Parathyroid adenoma (tissue), 2 donors: ENCODE results near the gene PDIA6.

Experiments used
- H2AFZ ChIP-seq: fragments of 300-600 bp; sonication (generic); one replicate; pipeline ENCODE4 v1.7.0; 2017; ENCODE audit warnings: antibody characterized with exemption, mild to moderate bottlenecking
- H3K27ac ChIP-seq: fragments of 300-600 bp; sonication (generic); one replicate; pipeline ENCODE4 v1.7.0; 2017
- H3K27me3 ChIP-seq: fragments of 300-600 bp; sonication (generic); one replicate; pipeline ENCODE4 v1.7.0; 2017; ENCODE audit warnings: low read length; ENCODE audit not compliant: control insufficient read depth, insufficient read depth
- H3K36me3 ChIP-seq: fragments of 300-600 bp; sonication (generic); one replicate; pipeline ENCODE4 v1.7.0; 2017; ENCODE audit warnings: low read length; ENCODE audit not compliant: control insufficient read depth, insufficient read depth
- H3K4me1 ChIP-seq: fragments of 300-600 bp; sonication (generic); one replicate; pipeline ENCODE4 v1.7.0; 2017; ENCODE audit warnings: control low read depth
- H3K4me2 ChIP-seq: fragments of 300-600 bp; sonication (generic); one replicate; pipeline ENCODE4 v1.7.0; 2017; ENCODE audit warnings: low read length
- H3K4me3 ChIP-seq: fragments of 300-600 bp; sonication (generic); one replicate; pipeline ENCODE4 v1.7.0; 2017; ENCODE audit warnings: low read depth, low read length
- H3K79me2 ChIP-seq: fragments of 300-600 bp; sonication (generic); one replicate; pipeline ENCODE4 v1.7.0; 2017; ENCODE audit warnings: control low read depth
- H3K9ac ChIP-seq: fragments of 300-600 bp; sonication (generic); one replicate; pipeline ENCODE4 v1.7.0; 2017; ENCODE audit warnings: mild to moderate bottlenecking
- H3K9me3 ChIP-seq: fragments of 300-600 bp; sonication (generic); one replicate; pipeline ENCODE4 v1.7.0; 2017; ENCODE audit warnings: low read length; ENCODE audit not compliant: control insufficient read depth
- CTCF ChIP-seq: fragments of 300-600 bp; sonication (generic); IDR thresholded peaks from one replicate; pipeline ENCODE4 v1.7.0; 2017; ENCODE audit warnings: antibody characterized with exemption, mild to moderate bottlenecking
- donor health status: primary hyperparathyroidism.

PDIA6 gene

GRCh38 chr2:10802657-10803056 is 9.9 kb downstream of the PDIA6 start:
- Histone ChIP-seq H2AFZ (no peak overlapping the region), H3K36me3 (no peaks in the 10 kb centered on the region), H3K9me3 (no peaks in the 10 kb centered on the region), H3K4me3 (no peak overlapping the region), H3K4me2 (no peak overlapping the region), H3K27ac (no peak overlapping the region), H3K4me1 (no peaks in the 10 kb centered on the region), H3K79me2 (peaks cover 16% of the 10 kb centered on the region), H3K27me3 (no peaks in the 10 kb centered on the region), H3K9ac (no peak overlapping the region)
- TF ChIP-seq CTCF: no peak

GRCh38 chr2:10800163-10800562 is 12.4 kb downstream of the PDIA6 start:
- TF ChIP-seq CTCF: no peak
- H3K9me3 ChIP-seq: no peaks in the 10 kb centered on the region
- no peaks in the 10 kb centered on the region for H3K36me3 ChIP-seq
- no peak overlapping the region for H3K4me2 ChIP-seq
- H3K27ac ChIP-seq: no peak overlapping the region
- no peak overlapping the region for H2AFZ ChIP-seq
- no peaks in the 10 kb centered on the region for H3K4me1 ChIP-seq
- H3K27me3 ChIP-seq: no peaks in the 10 kb centered on the region
- H3K79me2 ChIP-seq: peaks cover 11% of the 10 kb centered on the region
- H3K9ac ChIP-seq: no peak overlapping the region
- no peak overlapping the region for H3K4me3 ChIP-seq

GRCh38 chr2:10798783-10799182 is 13.8 kb downstream of the PDIA6 start:
- H3K79me2 ChIP-seq: peaks cover 11% of the 10 kb centered on the region
- H3K27me3 ChIP-seq: no peaks in the 10 kb centered on the region
- no peak for TF ChIP-seq CTCF
- no peak overlapping the region for H3K4me2 ChIP-seq
- no peaks in the 10 kb centered on the region for H3K36me3 ChIP-seq
- no peak overlapping the region for H3K9ac ChIP-seq
- no peaks in the 10 kb centered on the region for H3K9me3 ChIP-seq
- H3K4me3 ChIP-seq: no peak overlapping the region
- no peak overlapping the region for H2AFZ ChIP-seq
- H3K27ac ChIP-seq: no peak overlapping the region
- no peaks in the 10 kb centered on the region for H3K4me1 ChIP-seq

- H3K9me3 ChIP-seq: no peaks in the 10 kb centered on the region
- H3K4me1 ChIP-seq: no peaks in the 10 kb centered on the region
- no peaks in the 10 kb centered on the region for H3K36me3 ChIP-seq
- TF ChIP-seq CTCF: no peak
- H3K4me3 ChIP-seq: no peak overlapping the region
- peaks cover 8% of the 10 kb centered on the region for H3K79me2 ChIP-seq
- no peaks in the 10 kb centered on the region for H3K27me3 ChIP-seq
- H2AFZ ChIP-seq: no peak overlapping the region
- no peak overlapping the region for H3K27ac ChIP-seq
- H3K9ac ChIP-seq: no peak overlapping the region
- H3K4me2 ChIP-seq: no peak overlapping the region
Measured at GRCh38 chr2:10796703-10797102, 15.9 kb downstream of the PDIA6 start.

- Histone ChIP-seq H3K4me3 (no peak overlapping the region), H3K4me2 (no peak overlapping the region), H3K9me3 (no peaks in the 10 kb centered on the region), H3K27ac (no peak overlapping the region), H3K79me2 (peaks cover 6% of the 10 kb centered on the region), H3K9ac (no peak overlapping the region), H3K27me3 (no peaks in the 10 kb centered on the region), H3K4me1 (no peaks in the 10 kb centered on the region), H3K36me3 (no peaks in the 10 kb centered on the region), H2AFZ (no peak overlapping the region)
- TF ChIP-seq CTCF: no peak
Measured at GRCh38 chr2:10795508-10796046, 17.0 kb downstream of the PDIA6 start.
